HG03442 (cell line): ENCODE measurements around the gene CATSPER1.

Source experiments
- ATAC-seq: cut with Tn5 transposase; IDR thresholded peaks from one replicate; pipeline ENCODE4 v1.9.1; 2021; ENCODE audit warnings: mild to moderate bottlenecking, moderate library complexity; ENCODE audit not compliant: unreplicated experiment

CATSPER1 gene

DNA sequence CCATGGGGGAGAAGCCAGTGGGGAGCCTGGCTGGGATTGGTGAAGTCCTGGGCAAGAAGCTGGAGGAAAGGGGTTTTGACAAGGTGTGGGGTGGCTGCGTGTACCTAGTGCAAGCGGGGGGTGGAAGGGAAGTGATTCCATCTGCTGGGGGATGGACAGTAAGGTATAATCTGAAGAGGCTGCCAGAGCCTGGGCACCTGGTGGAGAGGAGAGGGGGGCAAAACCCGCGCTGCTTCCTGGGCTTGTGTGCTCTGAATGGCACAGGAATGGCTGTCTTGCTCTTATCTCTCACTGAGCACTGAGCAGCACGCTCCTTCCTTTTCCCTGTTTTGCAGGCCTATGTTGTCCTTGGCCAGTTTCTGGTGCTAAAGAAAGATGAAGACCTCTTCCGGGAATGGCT is 23.0 kb downstream of the CATSPER1 start:
- no peak for ATAC-seq

- peak; percentile 39 for ATAC-seq
These were observed 23.5 kb downstream of the CATSPER1 start for GRCh38 chr11:66002648-66003225.

GRCh38 chr11:66001942-66002647 is 24.2 kb downstream of the CATSPER1 start, which contains the start of the genes BANF1 and EIF1AD:
TSS of gene BANF1 (plus strand) at chr11:66002503. CDS start at chr11:66003251, 748 bp downstream.
TSS of gene EIF1AD (minus strand) at chr11:66002157. CDS start at chr11:66000389, 1,768 bp downstream.
- ATAC-seq: peak; percentile 72

DNA sequence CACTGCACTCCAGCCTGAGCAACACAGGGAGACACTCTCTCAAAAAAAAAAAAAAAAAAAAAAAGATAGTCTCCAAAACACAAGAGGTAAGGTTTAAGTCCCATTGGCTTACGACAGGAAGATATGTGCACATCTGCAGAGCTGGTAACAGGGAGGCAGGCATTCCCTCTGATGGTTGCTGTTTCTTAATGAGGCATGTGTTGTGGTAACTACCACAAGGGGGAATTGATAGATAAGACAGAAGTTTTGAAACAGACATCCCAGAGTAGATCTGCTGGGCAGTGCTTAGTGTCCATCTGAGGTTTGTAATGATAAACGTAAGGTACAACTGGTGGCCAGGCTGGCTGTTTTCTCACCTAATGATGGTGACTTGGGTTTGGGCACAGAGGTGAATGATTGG is 29.0 kb downstream of the CATSPER1 start:
- ATAC-seq: no peak

GRCh38 chr11:65992056-65992455 is 34.2 kb downstream of the CATSPER1 start:
- no peak for ATAC-seq

DNA sequence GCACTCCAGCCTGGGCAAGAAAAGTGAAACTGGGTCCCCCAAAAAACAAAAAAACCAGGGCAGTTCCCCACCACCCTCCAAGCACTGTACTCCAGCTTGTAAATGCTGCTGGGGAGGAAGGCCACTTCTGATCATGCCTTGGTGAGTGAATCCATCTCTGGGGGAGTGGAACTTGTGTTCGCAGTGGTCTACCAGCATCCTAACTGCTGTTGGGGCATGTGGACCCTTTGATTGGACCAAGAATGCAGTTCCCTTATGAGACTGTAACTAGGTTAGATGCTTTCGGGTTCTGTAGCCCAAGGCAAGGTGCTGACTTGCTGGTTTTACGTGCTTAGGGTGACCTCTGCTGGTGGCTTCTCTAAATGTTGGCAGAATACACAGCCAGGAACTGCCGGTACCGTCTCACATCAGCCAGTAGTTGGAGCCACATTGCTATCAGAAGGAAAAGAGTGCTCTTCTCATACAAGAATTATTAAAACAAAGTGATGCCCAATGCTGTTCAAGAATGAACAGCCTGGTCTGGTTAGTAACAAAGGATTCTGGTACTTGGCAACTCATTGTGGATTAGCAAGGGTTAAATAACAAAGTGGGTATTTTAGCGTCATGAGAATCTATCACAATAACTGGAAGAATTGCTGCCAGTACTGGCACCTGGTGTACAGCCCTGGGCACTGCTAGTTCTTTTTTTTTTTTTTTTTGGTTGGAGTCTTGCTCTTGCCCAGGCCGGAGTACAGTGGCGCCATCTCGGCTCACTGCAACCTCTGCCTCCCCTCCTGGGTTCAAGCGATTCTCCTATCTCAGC is 37.3 kb downstream of the CATSPER1 start:
- ATAC-seq: peak; percentile 86

DNA sequence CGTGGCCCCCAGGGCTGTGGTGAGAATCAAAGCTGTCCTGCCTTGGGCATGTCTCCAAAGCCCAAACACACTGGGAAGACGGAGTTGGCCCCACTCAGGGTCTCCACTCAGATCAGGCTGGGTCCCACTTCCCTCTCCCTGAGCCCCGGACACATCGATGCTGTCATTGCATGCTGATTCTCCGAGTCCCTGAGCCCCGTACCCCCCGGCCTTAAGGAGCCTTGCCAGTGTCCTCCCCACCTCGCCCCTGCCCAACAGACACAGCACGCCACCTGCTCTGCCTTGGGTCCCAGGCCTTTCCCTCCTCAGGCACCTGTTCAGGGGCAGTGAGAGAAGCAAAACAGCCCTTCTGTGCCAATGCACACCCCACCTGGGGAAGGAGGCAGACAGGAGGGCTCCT is 38.9 kb downstream of the CATSPER1 start:
- no peak for ATAC-seq

DNA sequence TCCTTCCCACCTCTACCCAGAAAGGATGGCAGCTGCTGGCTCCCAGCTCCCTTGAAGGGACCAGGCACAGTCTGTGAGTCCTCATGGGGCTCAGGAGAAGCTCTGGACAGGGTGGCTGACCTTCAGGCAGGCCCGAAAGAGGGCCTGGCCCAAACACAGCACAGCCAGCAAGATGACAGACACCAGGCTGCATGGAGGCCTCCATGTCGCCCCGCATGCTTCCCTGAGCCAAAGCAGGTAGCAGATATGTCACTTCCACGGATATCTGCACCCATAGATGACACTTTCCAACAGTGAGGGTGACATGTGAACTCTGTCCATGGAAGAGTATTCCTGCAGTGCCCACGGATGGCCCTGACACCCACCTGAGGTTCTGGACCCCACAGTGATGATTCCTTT is 42.7 kb downstream of the CATSPER1 start:
- no peak for ATAC-seq

- no peak for ATAC-seq
These were observed 43.3 kb downstream of the CATSPER1 start for GRCh38 chr11:65982824-65983588.

DNA sequence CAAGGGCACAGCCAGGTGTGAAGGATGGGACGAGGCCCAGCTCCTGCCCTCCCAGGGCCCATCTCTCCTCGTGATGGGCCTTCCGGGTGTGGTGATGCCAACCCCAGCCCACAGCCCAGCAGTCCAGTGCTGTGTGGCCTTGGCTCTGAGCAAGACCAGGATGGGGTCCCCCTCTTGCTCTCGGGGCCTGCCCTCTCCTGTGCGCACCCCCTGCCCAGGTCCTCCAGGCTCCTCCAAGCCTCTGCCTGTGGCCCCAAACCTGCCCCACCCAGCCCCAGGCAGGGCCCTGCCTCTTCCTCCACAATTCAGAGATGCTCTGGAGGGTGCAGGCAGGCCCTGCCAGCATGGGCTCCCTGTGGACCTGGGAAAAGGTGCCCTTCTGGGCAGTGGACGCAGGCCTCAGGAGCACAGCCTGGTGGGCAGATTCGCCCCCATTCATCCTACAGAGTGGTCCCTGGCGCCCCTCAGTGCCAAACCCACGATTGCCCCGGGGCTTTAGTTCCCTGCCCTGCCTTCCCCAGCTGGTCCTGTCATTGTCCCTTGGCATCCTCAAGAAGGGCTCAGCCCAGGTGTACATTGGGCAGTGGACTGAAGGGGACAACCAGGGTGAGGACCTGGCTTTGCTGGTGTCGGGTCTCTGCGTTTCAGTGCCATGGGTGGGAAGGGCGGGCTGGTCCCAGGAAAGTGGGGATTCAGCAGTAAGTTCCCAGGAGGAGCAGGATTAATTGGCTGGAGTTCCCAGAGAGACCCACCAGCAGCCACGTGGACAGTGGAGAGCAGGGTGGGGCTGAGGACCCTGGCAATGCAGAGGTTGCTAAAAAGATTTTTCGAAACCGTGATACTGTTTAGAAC is 44.1 kb downstream of the CATSPER1 start:
- no peak for ATAC-seq

- ATAC-seq: no peak
These were observed 45.1 kb downstream of the CATSPER1 start for GRCh38 chr11:65981101-65981740.

DNA sequence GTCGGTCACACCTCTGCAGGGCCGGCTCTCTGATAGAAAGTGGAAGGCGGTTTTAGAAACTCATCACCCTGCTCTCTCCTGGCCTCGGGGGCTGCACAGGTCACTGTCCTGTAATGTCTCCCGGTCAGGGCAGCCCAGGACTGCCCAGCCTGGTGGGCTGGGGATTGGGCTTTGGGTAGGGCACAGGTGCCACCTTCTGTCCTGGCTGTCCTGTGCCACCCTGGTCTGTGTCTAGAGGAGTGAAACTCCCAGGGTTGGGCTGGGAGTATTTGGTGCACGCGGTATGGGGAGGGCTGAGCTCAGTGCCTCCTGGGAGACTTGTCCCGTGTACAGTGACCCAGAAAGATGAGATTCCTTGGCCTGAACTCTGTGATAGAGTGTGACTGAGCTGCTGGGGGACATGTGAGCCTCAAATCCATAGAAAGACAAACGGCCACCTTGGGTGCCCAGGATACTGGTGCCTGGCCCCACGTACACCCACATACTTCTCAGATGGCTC is 47.0 kb downstream of the CATSPER1 start:
- ATAC-seq: no peak

GRCh38 chr11:65978391-65979238 is 47.7 kb downstream of the CATSPER1 start:
- ATAC-seq: no peak

GRCh38 chr11:65977621-65978390 is 48.5 kb downstream of the CATSPER1 start:
- no peak for ATAC-seq

- ATAC-seq: no peak
These were observed 49.8 kb downstream of the CATSPER1 start for GRCh38 chr11:65976216-65977176.

GRCh38 chr11:65975771-65976170 is 50.5 kb downstream of the CATSPER1 start:
- no peak for ATAC-seq
